ENCODE measurements around the gene ACTG1.

ACTG1 gene

DNA sequence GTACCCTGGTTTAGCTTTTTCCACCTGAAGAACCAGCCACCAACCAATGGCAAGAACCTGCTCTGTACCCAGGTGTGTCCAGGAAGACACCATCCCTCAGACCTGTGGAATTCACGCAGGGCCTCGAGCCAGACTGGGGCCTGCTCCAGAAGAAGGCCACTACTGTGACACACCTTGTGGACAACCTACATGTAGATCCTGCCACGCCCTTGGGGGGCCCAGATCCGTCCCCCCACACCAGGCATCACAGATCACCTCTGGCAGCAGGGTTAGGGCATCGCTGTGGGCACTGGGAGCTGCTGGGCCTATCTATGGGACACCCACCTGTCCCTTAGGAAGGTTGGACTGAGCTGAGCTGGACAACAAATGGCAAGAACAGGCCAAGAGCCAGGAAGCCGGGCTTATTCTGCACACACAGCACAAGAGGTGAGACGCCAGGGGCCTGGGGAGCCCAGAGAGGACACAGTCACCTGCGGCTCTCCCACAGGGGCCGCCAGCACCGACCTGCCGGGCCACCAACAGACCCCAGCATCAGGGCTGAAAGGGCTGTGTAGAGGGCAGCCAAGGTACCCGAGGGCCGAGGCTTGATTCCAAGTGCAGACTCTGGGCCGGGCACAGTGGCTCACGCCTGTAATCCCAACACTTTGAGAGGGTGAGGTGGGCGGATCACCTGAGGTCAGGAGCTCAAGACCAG, 31.8 kb upstream of the ACTG1 start:
- TF ChIP-seq, protein P1, sequence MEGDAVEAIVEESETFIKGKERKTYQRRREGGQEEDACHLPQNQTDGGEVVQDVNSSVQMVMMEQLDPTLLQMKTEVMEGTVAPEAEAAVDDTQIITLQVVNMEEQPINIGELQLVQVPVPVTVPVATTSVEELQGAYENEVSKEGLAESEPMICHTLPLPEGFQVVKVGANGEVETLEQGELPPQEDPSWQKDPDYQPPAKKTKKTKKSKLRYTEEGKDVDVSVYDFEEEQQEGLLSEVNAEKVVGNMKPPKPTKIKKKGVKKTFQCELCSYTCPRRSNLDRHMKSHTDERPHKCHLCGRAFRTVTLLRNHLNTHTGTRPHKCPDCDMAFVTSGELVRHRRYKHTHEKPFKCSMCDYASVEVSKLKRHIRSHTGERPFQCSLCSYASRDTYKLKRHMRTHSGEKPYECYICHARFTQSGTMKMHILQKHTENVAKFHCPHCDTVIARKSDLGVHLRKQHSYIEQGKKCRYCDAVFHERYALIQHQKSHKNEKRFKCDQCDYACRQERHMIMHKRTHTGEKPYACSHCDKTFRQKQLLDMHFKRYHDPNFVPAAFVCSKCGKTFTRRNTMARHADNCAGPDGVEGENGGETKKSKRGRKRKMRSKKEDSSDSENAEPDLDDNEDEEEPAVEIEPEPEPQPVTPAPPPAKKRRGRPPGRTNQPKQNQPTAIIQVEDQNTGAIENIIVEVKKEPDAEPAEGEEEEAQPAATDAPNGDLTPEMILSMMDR (IDR thresholded peaks at IDR 0.05; ENCODE audit: low read depth, low read length) = no peak
- DNase-seq (ENCODE audit: low read depth in 2 of 2) = no peak
- no peak overlapping the region for H3K4me3 ChIP-seq (replicated peaks in 1 of 2; ENCODE audit: low read depth in 2 of 2, low read length in 2 of 2)

DNA sequence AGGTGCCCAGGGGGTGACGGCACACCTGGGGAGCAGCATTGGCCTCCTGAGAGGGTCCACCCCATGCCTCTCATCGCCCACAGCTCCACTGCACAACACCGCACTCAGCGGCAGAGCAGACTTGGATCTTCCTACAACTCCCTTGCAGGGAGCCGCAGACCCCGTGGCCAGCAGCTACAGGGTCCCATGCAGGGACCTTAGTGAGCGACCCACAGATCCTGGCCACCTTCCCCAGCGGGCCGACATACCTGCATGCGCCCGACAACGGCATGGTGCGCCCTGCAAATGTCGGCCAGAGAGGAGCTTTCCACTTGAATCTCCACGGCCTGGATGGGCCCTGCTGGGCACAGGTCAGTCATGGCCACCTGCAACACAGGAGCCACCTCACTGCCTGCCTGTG, 31.2 kb upstream of the ACTG1 start:
- TF ChIP-seq, protein P1 (IDR thresholded peaks at IDR 0.05; ENCODE audit: low read depth, low read length) = no peak
- no peak overlapping the region for H3K4me3 ChIP-seq (replicated peaks in 1 of 2; ENCODE audit: low read depth in 2 of 2, low read length in 2 of 2)
- DNase-seq (ENCODE audit: low read depth in 2 of 2) = no peak

DNA sequence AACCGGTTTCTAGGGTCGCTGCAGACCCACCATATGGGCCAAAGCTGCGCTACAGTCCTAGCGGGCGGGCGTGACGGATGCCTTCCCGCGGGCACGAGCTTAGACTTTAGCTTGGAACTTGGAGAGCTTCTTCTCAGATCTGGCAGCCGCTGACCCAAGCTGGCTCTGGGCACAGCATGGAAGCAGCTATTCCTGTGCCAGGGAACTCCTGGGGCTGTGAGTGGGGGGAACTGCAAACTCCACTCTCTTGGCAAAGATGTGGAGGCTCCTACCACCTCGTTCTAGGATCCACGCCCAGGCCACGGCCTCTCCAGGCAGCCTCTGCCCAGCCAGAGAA, 30.7 kb upstream of the ACTG1 start:
- TF ChIP-seq, protein P1 (IDR thresholded peaks at IDR 0.05; ENCODE audit: low read depth, low read length) = no peak
- DNase-seq (ENCODE audit: low read depth in 2 of 2) = no peak
- H3K4me3 ChIP-seq (replicated peaks in 1 of 2; ENCODE audit: low read depth in 2 of 2, low read length in 2 of 2) = no peak overlapping the region

DNA sequence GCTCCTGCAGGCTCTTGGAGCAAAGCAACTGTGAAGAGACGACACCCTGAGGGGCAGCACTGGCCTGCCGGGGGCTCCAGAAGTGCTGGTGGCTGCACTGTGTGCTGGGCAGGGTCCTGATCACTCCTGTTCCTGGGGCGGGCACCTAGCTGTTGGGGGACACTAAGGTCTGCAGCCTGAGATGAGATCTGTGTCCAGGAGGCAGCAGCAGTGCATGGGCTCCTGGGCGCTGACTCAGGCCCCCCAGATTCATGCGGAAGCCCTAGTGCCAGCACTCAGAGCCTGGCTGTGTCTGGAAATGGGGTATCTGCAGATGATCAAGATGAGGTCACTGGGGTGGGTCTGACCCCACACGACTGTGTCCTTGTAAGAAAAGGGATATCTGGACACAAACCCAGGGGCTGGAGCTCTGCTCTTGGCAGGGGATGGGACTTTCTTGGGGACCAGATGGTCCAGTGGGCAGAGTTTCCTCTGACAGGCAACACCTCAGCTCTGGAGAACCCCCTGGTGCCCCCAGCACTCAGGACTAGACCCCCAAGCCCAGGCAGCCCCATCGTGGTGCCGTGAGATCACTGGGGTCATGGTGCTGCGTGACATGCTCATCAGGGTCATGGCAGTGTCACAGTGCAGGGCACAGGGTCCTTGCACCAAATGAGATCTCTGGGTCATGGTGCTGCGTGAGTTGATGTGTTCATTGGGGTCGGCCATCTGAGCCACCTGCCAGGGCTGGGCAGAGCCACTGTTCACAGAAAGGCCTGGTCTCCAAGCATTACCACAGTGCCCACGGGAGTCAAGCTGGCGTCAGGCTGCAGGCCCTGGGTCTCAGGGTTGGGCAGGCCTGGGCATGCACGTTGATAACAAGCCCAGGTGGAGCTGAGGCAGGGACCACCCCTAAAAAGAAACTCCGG, 30.1 kb upstream of the ACTG1 start:
- TF ChIP-seq, protein P1 (IDR thresholded peaks at IDR 0.05; ENCODE audit: low read depth, low read length) = no peak
- H3K4me3 ChIP-seq (replicated peaks in 1 of 2; ENCODE audit: low read depth in 2 of 2, low read length in 2 of 2) = no peak overlapping the region
- DNase-seq (ENCODE audit: low read depth in 2 of 2) = no peak

DNA sequence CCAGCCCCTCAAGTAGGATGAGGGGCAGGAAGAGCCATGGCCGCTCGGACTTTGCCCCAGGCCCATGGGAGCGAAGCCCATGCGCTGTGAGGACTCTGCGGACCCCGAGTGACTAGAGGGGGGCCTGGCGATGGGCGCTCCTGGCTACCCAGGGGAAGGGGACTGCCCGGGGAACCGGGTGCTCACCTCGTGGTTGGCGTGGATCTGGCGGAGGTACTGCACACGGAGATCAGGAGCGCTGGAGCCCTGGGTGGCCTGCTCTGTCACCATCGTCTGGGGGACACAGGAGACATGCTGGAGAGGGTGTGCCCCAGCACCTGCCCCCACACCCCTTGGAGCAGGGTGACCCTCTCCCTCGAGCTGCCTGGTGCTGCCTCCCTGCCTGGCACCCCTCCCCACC, 28.5 kb upstream of the ACTG1 start:
- DNase-seq (ENCODE audit: low read depth in 2 of 2) = no peak
- TF ChIP-seq, protein P1 (IDR thresholded peaks at IDR 0.05; ENCODE audit: low read depth, low read length) = no peak
- no peak overlapping the region for H3K4me3 ChIP-seq (replicated peaks in 1 of 2; ENCODE audit: low read depth in 2 of 2, low read length in 2 of 2)

GRCh38 chr17:81540676-81541027, 28.1 kb upstream of the ACTG1 start:
- H3K4me3 ChIP-seq (replicated peaks in 1 of 2; ENCODE audit: low read depth in 2 of 2, low read length in 2 of 2) = no peak overlapping the region
- TF ChIP-seq, protein P1 (IDR thresholded peaks at IDR 0.05; ENCODE audit: low read depth, low read length) = no peak
- no peak for DNase-seq (ENCODE audit: low read depth in 2 of 2)

Measured in cardiac fibroblast (primary cell).